RPMI8226 (cell line): ENCODE measurements around the gene CMC1.

ENCODE experiments used
- DNase-seq: peaks from one replicate; pipeline ENCODE4 v3.0.0-alpha.2; 2015

Gene CMC1

GRCh38 chr3:28308196-28308595 lies 66.8 kb downstream of the CMC1 start:
- DNase-seq, result no peak

GRCh38 chr3:28315711-28316110 lies 74.3 kb downstream of the CMC1 start:
- no peak for DNase-seq

DNA sequence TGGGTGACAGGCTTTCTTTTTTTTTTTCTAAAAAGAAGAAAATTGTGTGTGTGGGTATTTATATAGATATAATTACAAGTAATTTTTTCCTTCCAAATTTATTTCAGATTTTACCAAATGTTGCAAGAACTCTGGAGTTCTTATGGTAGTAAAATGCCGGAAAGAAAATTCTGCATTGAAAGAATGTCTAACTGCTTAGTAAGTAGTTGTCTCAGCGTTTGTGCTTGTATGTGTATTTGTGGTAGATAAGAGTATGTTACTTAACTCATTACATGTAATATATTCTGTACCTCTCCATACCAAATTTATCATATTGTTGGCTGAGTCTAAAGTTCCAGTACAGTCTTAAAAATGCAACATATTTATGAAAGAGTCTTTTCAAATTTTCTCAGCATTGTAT lies 74.8 kb downstream of the CMC1 start:
- DNase-seq, result no peak

DNA sequence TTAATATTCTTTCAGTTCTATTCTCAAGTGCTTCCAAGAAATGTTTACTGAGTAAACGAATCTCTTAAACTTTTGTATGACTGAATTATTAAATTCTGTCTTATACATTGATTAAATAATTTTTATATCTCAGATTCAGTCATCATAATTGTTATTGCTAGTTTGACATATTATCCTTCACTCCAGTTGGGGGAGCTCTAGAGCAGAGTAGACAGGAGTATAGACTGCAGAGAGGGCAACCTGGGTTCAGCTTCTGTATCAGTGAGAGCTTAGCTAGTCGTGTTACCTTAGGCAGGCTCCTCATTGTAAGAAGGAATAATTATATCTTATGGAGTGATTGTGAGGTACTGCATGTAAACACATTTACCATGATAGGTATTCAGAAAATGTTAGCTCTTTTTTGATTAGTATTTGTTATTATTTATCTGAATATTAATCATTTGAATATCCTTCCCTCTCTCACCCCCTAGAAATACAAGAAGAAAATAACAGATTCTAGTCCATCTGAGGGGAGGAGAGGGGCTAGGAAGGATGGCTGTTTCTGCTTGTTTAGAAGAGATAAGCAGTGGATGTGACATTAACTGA lies 76.1 kb downstream of the CMC1 start:
- peak; percentile 61 for DNase-seq

- no peak for DNase-seq
Measured at GRCh38 chr3:28320981-28321380, 79.6 kb downstream of the CMC1 start.

DNA sequence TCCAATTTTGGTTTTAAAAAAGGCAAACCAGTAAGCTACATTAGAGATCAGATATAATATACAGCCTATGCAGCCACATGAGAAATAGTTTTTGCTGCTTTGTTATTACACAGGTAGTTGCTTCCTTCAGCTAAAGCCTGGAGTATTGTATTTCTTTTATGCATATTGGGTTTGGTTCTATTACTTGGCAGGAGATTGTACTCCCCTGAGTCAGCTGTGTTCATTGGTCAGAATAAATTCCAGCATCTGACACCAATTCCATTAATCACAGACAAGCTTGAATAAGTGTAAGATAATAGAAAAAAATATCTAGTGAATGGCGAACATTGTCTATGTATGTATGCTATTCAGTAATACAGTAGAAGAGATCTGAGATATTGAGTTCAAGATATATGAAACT lies 81.0 kb downstream of the CMC1 start:
- DNase-seq, result no peak

GRCh38 chr3:28326458-28326926 lies 85.1 kb downstream of the CMC1 start:
- no peak for DNase-seq

DNA sequence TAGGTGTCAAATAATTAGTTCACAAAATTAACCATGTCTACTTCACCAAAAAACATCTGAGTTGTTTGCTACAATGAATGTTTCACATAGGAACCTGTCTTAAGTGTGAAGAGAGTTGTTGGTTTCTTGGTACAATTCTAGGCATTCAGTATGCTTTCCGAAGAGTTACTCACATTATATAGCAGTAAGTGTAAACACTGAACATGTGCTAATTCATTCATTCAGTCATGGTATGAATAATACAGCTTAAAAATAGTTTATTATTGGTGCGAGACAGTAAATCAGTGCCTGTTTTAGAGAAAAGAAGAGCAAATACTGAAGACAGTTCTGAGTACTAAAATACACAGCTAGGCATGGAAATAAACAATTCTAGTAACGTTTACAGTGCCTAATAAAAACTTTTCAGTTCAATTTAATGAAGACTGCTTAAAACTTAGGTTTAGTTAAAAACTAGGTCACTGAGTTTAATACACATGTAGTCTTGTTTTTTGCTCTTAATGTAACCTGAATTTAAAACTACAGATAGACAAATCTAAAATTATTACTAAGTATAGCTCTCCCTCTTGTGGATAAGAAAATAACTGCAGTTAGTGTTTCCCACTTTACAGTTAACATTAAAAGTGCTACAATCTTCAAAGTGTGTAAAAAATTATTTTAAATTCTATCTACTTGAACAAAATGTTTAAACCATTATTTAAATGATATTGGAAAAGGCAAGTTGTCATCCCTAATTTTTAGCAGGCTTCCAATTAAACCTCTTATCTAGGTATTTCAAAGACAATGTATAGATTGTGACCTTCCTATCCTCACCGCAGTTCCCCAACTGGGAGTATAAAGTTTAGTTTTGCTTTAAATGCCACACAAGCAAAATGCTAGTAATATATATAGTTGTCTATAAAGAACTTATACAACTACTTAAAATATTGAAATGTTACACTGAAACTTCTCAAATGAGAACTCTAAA lies 87.1 kb downstream of the CMC1 start:
- DNase-seq, result peak; percentile 28

GRCh38 chr3:28334552-28334951 lies 93.1 kb downstream of the CMC1 start:
- DNase-seq, result no peak

DNA sequence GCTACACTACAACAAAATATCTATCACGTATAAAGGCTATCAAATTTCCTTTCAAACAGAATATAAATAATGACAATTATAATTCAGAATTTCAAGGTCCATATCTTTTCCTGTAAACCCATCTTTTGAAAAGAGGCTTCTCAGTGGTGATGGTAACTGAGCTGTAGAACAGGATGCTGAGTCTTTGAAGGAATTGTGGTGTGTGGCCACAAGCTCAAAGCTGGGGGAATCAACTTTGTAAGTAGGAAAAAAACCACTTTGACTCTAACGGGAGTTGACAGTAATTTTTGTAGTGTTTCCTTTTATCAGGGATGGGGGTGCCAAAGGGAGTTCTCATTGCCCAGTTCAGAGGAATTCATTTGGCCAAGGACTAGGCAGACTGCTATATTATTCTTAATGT lies 93.8 kb downstream of the CMC1 start:
- no peak for DNase-seq

DNA sequence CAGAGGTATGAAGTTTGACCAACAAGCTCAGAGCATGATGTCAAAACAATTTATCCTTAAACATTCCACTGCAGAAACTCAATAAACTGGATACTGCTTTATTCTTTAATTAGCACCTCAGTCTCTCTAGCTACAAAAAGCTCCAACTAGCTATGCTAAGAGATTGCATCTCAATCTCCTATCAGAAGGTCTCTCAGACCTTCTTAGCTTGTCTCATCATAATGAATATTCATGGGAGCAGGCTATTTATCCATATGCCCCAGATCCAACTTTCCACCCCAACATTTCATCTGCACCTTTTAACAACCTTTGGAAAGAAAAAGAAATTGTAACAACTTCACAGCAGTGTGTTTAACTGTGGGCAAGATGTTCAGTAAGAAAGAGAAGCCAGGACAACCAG lies 95.8 kb downstream of the CMC1 start:
- no peak for DNase-seq

- DNase-seq, result no peak
Measured at GRCh38 chr3:28343144-28343543, 101.7 kb downstream of the CMC1 start.

DNA sequence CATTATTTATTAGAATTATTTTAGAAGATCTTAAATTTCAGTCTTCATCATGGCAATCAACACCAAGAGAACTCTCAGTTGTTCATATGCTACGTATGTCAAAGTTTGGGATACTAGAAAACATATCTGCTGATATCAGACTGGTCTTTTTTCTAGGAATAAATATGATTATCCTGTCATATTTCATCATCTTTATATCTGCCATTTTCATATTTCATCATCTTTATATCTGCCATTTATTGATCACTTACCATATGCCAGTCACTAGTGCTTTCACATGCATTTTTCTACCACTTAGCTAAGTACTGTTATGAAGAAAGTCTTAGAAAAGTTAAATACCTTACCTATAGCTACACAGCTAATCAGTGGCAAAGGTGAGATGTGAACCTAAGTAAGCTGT lies 104.3 kb downstream of the CMC1 start:
- no peak for DNase-seq

DNA sequence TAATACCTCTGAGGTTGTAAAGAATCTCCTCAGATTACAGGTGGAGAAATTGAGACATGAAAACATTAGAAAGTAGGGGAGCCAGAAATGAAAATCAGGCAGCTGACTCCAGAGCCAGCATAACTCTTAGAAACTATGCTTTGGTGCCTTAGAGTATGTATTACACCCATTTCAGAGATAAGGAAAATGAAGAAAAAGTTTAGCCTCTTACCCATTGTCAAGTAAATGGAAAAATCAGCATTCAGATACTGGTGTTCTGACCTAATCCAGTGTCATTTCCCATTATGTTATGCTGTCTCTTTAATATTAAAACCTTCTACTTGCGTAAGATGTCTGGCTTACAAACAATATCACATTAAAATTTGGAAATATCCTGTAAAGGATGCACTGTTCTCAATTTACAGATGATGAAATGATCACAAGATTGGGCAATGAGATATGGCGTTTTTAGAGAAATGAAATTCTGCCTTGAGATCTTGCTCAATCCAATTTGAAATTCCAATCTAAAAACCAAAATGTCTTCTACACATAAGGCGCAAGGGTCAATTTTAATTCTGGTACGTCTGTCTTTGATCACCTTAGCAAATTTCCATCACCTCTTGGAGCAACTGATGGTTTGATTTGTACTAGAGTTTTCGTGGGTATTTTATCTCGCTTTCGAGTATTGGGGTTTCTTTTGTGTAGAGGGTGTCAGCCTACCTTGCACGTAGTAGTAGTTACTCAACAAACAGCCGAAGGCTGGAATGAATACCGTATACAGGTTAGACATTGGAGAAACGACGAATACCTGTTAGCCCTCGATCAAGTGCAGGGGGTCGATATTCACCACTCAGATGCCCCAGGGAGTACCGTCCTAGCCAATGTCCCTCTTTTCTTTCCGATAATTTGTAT lies 106.2 kb downstream of the CMC1 start:
- DNase-seq, result no peak

DNA sequence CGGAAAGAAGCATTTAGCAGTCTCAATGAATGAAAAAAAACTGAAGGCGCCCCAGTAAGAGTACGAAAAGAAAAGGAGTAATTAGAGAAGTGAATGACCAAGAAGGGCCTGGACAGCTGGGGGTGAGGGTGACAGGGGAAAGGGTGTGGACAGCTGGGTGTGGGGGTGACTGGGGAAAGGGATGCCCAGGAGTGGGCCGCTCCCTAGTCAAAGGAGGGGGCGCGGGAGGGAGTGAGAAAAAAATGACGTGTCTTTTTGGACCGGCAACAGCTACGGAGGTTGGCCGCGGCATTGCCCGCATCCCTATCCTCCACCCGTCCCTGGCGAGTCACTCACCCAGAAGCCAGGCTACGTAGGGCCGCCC lies 106.8 kb downstream of the CMC1 start:
- DNase-seq, result no peak

- DNase-seq, result peak; percentile 97
Measured at GRCh38 chr3:28348629-28349468, 107.4 kb downstream of the CMC1 start, which contains the start of the genes AZI2 and ZCWPW2. Gene AZI2 (minus strand): TSS chr3:28348824. CDS start chr3:28340617, 8,207 bp downstream. Gene ZCWPW2 (plus strand): TSS chr3:28348721. CDS start chr3:28413069, 64,348 bp downstream.

DNA sequence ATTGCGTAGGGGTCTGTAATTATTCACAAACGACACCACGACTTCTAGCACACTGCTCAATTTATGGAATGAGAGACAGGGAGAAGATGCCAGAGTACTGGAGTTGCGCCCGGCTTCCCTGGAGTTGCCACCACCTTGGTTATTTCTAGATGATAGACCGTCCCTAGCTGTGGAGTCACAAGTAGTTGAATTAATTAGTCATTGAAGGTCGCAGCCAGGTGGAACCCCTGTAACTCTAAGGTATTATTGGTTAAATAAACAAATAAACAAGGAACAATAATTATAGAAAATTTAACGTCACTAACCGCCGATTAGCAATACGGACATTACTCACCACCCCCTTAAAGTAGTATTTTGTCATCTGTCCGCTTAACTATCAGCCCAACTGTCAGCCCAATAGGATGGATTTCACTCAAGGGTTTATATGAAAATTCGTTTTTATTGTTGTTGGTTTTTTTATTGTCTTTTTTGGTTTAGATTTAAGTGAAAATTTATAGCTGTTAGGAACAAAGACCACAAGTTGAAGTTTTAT lies 108.1 kb downstream of the CMC1 start:
- no peak for DNase-seq
